Keratinocyte (primary cell): ENCODE data around the gene HPSE.

Experiments
- CTCF ChIP-seq, 3 experiments: IDR thresholded peaks in 1 of 3; conservative IDR thresholded peaks in 1 of 3; optimal IDR thresholded peaks in 1 of 3; 2 replicates in 2 of 3; 3 replicates in 1 of 3; pipeline versions ENCODE3 to v1.5.1; 2011; ENCODE audit warnings: low read length in 3 of 3, mild to moderate bottlenecking in 3 of 3, moderate library complexity in 2 of 3, control low read depth in 1 of 3, inconsistent platforms in 1 of 3; ENCODE audit not compliant: insufficient read depth in 2 of 3; ENCODE audit errors: extremely low read depth in 1 of 3
- EZH2 ChIP-seq: IDR thresholded peaks from one replicate; pipeline ENCODE4 v1.6.1; 2012; ENCODE audit warnings: inconsistent platforms, mild to moderate bottlenecking, low read length, moderate library complexity

GRCh38 chr4:83356899-83357661 is 22.4 kb upstream of the HPSE start:
- no peak for TF ChIP-seq CTCF (optimal IDR thresholded peaks at IDR 0.05 in 1 of 3, IDR thresholded peaks at IDR 0.05 in 1 of 3, conservative IDR thresholded peaks at IDR 0.05 in 1 of 3; ENCODE audit: extremely low read depth in 1 of 3, insufficient read depth in 2 of 3, low read length in 3 of 3)
- no peak for TF ChIP-seq EZH2
